GM18526 (cell line): ENCODE results near the gene GOLGA1.

Source experiments
- POLR2A ChIP-seq: IDR thresholded peaks from 3 replicates; pipeline ENCODE4 v1.6.1; 2011; ENCODE audit not compliant: insufficient read length; ENCODE audit errors: extremely low read depth

The GOLGA1 gene

GRCh38 chr9:124947727-124948391 is 7.0 kb upstream of the GOLGA1 start:
- no peak for TF ChIP-seq POLR2A

DNA sequence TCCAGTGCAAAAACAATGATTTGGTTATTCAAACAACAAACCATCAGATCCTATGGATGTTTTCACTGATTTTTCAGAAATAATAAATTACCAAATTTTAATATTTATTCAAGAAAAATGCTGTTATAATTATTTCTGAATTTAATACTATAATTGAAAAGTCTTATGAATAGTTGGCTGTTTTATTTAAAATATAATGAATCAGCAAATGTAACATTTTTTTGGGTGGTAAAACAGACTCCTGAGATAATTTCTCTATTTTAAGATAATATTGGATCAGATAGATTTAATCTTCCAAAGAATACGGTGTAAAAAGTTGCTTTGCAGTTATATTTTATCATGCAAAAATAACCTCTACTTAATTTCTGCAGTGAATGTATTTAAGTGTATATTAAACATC is 5.3 kb upstream of the GOLGA1 start:
- no peak for TF ChIP-seq POLR2A

DNA sequence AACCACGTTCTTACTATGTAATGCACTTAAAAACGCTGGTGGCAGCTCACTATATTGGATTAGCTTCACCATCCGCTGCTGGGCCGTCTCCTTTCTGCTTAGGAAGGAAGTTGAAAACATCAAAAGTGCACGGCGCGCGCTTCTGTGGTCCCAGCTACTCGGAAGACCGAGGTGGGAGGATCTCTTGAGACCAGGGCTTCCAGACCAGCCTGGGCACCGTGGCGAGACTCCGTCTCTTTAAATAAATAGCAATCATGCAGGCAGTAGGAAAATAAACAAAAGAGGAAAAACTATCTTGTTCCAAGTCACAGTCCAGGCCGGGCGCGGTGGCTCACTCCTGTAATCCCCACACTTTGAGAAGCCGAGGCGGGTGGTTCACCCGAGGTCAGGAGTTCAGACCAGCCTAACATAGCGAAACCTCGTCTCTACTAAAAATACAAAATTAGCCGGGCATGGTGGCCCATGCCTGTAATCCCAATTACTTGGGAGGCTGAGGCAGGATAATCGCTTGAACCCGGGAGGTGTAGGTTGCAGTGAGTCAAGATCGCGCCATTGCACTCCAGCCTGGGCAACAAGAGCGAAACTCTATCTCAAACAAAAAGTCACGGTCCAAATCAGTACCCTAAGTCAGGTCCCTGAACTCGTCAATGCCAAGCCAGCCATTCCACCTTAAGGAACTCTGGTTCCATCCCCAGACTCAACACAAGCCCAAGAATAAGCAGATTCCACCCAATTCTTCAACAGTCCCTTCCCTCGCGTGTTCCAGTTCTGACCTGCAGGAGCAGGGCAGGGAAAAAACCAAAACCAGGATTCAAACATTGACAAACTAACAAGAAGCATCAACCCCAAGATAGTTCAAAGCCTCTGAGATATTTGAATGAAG is 1.0 kb upstream of the GOLGA1 start:
- TF ChIP-seq POLR2A = no peak

- no peak for TF ChIP-seq POLR2A
These were observed 376 bp downstream of the GOLGA1 start for GRCh38 chr9:124940521-124940893.

GRCh38 chr9:124939944-124940343 is 939 bp downstream of the GOLGA1 start:
- TF ChIP-seq POLR2A = no peak

DNA sequence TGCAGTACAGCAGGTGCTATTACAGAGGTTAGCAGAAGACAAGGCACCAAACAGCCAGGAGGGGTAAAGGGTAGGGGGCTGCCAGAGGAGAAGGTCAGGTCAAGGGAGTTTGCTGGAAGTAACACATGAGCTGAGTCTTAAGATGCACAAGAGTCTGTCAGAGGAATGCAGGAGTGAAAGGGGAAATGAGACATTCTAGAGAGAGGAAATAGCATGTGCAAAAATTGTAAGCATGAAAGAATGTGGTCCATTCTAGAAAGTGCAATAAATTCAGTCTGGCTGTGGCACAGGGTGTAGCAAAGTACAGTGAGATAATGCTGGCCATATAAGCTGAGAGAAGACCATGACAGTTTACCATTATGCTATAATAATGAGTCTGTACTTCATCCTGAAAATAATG is 6.6 kb downstream of the GOLGA1 start:
- no peak for TF ChIP-seq POLR2A

GRCh38 chr9:124932333-124932732 is 8.6 kb downstream of the GOLGA1 start:
- no peak for TF ChIP-seq POLR2A

DNA sequence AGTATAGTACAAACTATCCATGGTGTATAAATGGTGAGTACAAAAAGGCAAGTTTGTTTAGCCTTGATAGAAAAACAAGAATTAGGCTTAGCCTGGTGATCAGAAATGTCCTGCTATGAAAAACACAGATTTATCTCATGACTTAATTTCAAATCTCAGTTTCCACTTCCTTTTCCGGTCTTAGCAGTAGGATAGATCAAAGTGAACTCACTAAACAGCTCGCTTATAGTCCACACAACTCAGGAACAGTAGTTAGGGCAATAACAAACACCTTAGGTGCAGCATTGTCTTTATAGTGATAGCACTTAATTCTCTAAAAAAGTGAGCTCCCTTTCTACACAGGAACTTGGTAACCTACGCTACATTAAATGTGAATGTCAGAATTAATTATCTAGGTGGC is 11.4 kb downstream of the GOLGA1 start:
- TF ChIP-seq POLR2A = no peak

- TF ChIP-seq POLR2A = no peak
These were observed 12.8 kb downstream of the GOLGA1 start for GRCh38 chr9:124928116-124928515.

- TF ChIP-seq POLR2A = no peak
These were observed 26.0 kb downstream of the GOLGA1 start for GRCh38 chr9:124914753-124915405.

DNA sequence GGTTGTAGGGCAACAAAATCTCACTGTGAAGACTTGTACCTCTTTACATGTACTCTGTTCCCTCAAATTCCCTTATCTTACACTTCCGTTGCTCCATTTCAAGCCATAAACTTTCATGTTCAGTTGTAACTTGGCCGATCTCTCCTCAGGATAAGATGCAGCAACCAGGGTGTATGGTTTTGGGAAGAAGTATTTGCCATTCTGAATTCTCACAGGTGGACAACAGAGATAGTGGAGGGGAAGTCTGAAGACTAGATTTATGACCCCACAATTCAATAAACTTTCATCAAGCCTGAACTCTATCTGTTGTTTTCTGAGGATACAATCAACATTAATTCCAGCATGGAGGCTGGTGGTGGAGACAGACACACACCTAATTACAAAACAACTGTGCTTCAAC is 27.5 kb downstream of the GOLGA1 start:
- TF ChIP-seq POLR2A = no peak

DNA sequence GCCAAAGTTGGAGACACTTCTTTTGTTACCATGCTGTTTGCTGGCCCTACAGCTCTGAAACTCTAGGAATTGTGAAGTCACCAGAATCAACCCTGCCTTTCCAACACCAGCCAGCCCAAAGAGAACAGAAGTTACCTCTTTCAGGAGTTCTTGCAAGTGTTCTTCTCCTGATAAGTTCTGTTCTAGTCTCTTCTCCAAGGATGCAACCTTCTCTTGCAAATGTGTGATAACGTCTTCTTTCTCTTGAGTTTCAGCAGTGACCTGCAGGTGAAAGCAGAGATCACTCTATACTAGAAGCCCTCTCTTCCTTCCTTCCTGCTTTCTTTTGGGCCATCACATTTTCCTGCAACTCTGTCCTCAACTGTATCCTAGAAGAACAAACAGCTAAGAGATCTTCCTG is 29.1 kb downstream of the GOLGA1 start:
- TF ChIP-seq POLR2A = no peak

DNA sequence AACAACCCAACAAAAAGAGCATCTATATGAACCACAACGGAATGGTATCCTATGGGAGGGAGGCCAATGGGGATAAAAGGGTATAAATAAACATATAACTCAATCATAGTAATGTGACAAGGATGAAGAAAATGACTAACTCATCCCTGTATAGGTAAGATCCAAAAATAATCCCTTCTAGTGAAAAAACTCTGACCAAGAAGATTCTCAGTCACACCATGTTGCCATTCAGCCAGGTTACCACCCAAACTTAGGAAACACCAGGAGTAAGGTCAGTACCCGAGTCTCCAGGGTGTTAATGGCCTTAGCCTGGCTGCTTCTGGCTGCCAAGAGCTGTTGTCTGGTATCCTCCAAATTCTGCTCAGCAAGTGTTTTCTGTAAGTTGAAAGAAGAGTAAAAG is 32.8 kb downstream of the GOLGA1 start:
- no peak for TF ChIP-seq POLR2A

DNA sequence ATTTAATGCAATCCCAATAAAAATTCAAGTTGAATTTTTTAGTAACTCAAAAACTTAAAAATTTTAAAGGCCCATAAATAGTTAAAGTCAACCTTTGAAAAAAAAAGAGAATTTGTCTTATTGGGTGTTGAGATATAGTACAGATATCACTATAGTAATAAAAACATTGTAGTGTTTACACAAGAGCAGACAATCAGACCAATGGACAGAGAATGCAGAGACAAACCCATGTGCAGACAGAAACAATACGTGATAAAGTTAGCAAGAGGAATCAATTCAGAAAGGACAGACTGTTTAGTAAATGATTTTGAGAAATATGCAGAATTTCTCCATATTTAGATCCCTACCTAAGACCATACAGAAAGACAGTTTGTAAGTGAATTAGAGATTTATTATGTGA is 33.9 kb downstream of the GOLGA1 start:
- TF ChIP-seq POLR2A = no peak

GRCh38 chr9:124899845-124900244 is 41.0 kb downstream of the GOLGA1 start:
- no peak for TF ChIP-seq POLR2A
